Keratinocyte (primary cell): Measurements from ENCODE around the gene WSB1. TPM values are rescaled to one million over a fixed set of nuclear protein-coding genes. Genes with fewer than 3 reads are reported as not detected.

Experiments
- DNase-seq: peaks from one replicate; pipeline ENCODE4 v3.0.0-alpha.2; 2011; ENCODE audit warnings: low read depth, missing footprints, low spot score
- FAIRE-seq: peaks from 2 replicates; lab custom pipeline; 2011; peaks lifted over from hg19 to GRCh38; lab: Jason Lieb, UNC
- H2AFZ ChIP-seq: 2 replicates; pipeline ENCODE4 v1.6.0; 2012; ENCODE audit warnings: low read length, control low read depth, inconsistent platforms; ENCODE audit not compliant: control insufficient read depth
- H3K27ac ChIP-seq: 2 replicates; pipeline ENCODE4 v1.5.1; 2011; ENCODE audit warnings: low read length; ENCODE audit not compliant: control insufficient read depth, insufficient read depth
- H3K27me3 ChIP-seq: 3 replicates; pipeline ENCODE4 v1.6.0; 2011; ENCODE audit warnings: low read length; ENCODE audit not compliant: control insufficient read depth, insufficient read depth; ENCODE audit errors: extremely low read depth
- H3K36me3 ChIP-seq, 2 experiments: 2 replicates in 1 of 2; 3 replicates in 1 of 2; pipeline ENCODE4 v1.5.1; 2011; ENCODE audit warnings: low read length in 2 of 2, mild to moderate bottlenecking in 1 of 2; ENCODE audit not compliant: control insufficient read depth in 2 of 2, insufficient read depth in 2 of 2; ENCODE audit errors: extremely low read depth in 1 of 2
- H3K4me1 ChIP-seq: 3 replicates; pipeline ENCODE4 v1.5.1; 2011; ENCODE audit warnings: low read length; ENCODE audit not compliant: control insufficient read depth, insufficient read depth; ENCODE audit errors: extremely low read depth
- H3K4me2 ChIP-seq: 3 replicates; pipeline ENCODE4 v1.6.0; 2011; ENCODE audit warnings: low read depth, low read length; ENCODE audit not compliant: control insufficient read depth, insufficient read depth; ENCODE audit errors: extremely low read depth
- H3K4me3 ChIP-seq, 3 experiments: fragments of 200-600 bp in 1 of 3; sonication (generic) in 1 of 3; 2 replicates in 2 of 3; 3 replicates in 1 of 3; pipeline ENCODE4 v1.5.1; 2011 to 2016; ENCODE audit warnings: low read length in 3 of 3, mild to moderate bottlenecking in 3 of 3, control low read depth in 2 of 3, inconsistent platforms in 1 of 3, low read depth in 1 of 3, mixed read lengths in 1 of 3, mixed run types in 1 of 3, moderate library complexity in 1 of 3; ENCODE audit not compliant: control insufficient read depth in 2 of 3, insufficient read depth in 2 of 3; ENCODE audit errors: extremely low read depth in 1 of 3
- H3K79me2 ChIP-seq: 2 replicates; pipeline ENCODE4 v1.6.0; 2012; ENCODE audit warnings: low read length; ENCODE audit not compliant: control insufficient read depth, insufficient read depth
- H3K9ac ChIP-seq: 3 replicates; pipeline ENCODE4 v1.6.0; 2011; ENCODE audit warnings: low read length; ENCODE audit not compliant: control insufficient read depth, insufficient read depth; ENCODE audit errors: extremely low read depth
- H3K9me1 ChIP-seq: 3 replicates; pipeline ENCODE4 v1.6.0; 2011; ENCODE audit warnings: low read length; ENCODE audit not compliant: control insufficient read depth, insufficient read depth; ENCODE audit errors: extremely low read depth
- H3K9me3 ChIP-seq: 2 replicates; pipeline ENCODE4 v1.5.1; 2012; ENCODE audit warnings: low read depth, low read length; ENCODE audit not compliant: control insufficient read depth
- H4K20me1 ChIP-seq: 3 replicates; pipeline ENCODE4 v1.6.0; 2011; ENCODE audit warnings: low read length; ENCODE audit not compliant: control insufficient read depth, insufficient read depth; ENCODE audit errors: extremely low read depth
- CTCF ChIP-seq, 3 experiments: IDR thresholded peaks in 1 of 3; conservative IDR thresholded peaks in 1 of 3; optimal IDR thresholded peaks in 1 of 3; 2 replicates in 2 of 3; 3 replicates in 1 of 3; pipeline versions ENCODE3 to v1.5.1; 2011; ENCODE audit warnings: low read length in 3 of 3, mild to moderate bottlenecking in 3 of 3, moderate library complexity in 2 of 3, control low read depth in 1 of 3, inconsistent platforms in 1 of 3; ENCODE audit not compliant: insufficient read depth in 2 of 3; ENCODE audit errors: extremely low read depth in 1 of 3
- EZH2 ChIP-seq: IDR thresholded peaks from one replicate; pipeline ENCODE4 v1.6.1; 2012; ENCODE audit warnings: inconsistent platforms, mild to moderate bottlenecking, low read length, moderate library complexity
- dilution Hi-C: fragments of 300-500 bp; cut with MboI; formaldehyde crosslinking; loops from one replicate; pipeline ENCODE4 v1.7.0; 2020; ENCODE audit warnings: low sequenced_read_pairs; ENCODE audit not compliant: extremely low pct_ligation_motif_present
- polyA plus RNA-seq, 5 experiments: library from polyadenylated mRNA; depleted of rRNA in 3 of 5; stranded (reverse) in 3 of 5; stranded (forward) in 1 of 5; unstranded in 1 of 5; fragments of >200 nt; gene quantifications; 1 replicate in 1 of 5; 2 replicates in 3 of 5; 3 replicates in 1 of 5; pipeline versions ENCODE4 v1.2.1 to v1.2.3, GENCODE V29; 2011 to 2012; ENCODE audit warnings: missing spikeins in 2 of 5, low read depth in 1 of 5, low replicate concordance in 1 of 5

Gene WSB1
- polyA plus RNA-seq, 1 donor (not counting 4 experiments of a cell fraction or from before 2014, with no cell fraction given) = 135 TPM

GRCh38 chr17:27264068-27264812, 29.7 kb upstream of the WSB1 start:
- dilution Hi-C loops = no loop called here
- Histone ChIP-seq H3K9me3 (no peaks in the 10 kb centered on the region), H3K79me2 (no peaks in the 10 kb centered on the region), H4K20me1 (no peaks in the 10 kb centered on the region), H3K36me3 (no peaks in the 10 kb centered on the region), H3K4me3 (no peak overlapping the region), H3K27me3 (no peaks in the 10 kb centered on the region), H2AFZ (no peak overlapping the region), H3K9ac (no peak overlapping the region), H3K27ac (no peak overlapping the region), H3K4me2 (no peak overlapping the region), H3K4me1 (no peaks in the 10 kb centered on the region), H3K9me1 (no peaks in the 10 kb centered on the region)
- TF ChIP-seq EZH2 = no peak
- TF ChIP-seq CTCF (optimal IDR thresholded peaks at IDR 0.05 in 1 of 3, IDR thresholded peaks at IDR 0.05 in 1 of 3, conservative IDR thresholded peaks at IDR 0.05 in 1 of 3; ENCODE audit: extremely low read depth in 1 of 3, insufficient read depth in 2 of 3, low read length in 3 of 3) = no peak
- FAIRE-seq (no peak), DNase-seq (no peak)

DNA sequence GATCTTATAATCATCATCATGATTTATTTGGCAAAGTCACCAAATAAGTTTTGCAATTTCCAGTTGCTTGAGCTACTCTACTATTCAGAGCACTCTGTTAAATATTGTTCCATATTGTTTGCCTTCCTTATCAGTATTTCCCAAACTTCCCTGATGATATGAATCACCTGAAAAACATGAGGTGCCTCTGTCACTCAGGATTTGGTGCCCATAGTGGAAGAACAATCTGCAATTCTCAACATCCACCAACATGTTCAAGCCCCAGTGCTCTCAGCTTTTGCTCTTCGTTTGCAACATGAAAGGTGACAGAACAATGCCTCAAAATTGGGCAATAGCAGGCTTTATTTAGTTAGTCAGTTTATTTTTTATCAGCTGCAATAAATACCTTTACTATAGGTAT, 28.6 kb upstream of the WSB1 start:
- Histone ChIP-seq H3K4me2 (no peak overlapping the region), H3K9ac (no peak overlapping the region), H3K79me2 (no peaks in the 10 kb centered on the region), H3K9me3 (no peaks in the 10 kb centered on the region), H3K27me3 (no peaks in the 10 kb centered on the region), H3K4me3 (no peak overlapping the region), H3K27ac (no peak overlapping the region), H2AFZ (no peak overlapping the region), H3K9me1 (no peaks in the 10 kb centered on the region), H4K20me1 (no peaks in the 10 kb centered on the region), H3K4me1 (no peaks in the 10 kb centered on the region), H3K36me3 (no peaks in the 10 kb centered on the region)
- TF ChIP-seq EZH2 = no peak
- TF ChIP-seq CTCF (optimal IDR thresholded peaks at IDR 0.05 in 1 of 3, IDR thresholded peaks at IDR 0.05 in 1 of 3, conservative IDR thresholded peaks at IDR 0.05 in 1 of 3; ENCODE audit: extremely low read depth in 1 of 3, insufficient read depth in 2 of 3, low read length in 3 of 3) = no peak
- dilution Hi-C loops = no loop called here
- DNase-seq = no peak
- no peak for FAIRE-seq
